ENCODE results near the gene PRM3.

PRM3 gene

DNA sequence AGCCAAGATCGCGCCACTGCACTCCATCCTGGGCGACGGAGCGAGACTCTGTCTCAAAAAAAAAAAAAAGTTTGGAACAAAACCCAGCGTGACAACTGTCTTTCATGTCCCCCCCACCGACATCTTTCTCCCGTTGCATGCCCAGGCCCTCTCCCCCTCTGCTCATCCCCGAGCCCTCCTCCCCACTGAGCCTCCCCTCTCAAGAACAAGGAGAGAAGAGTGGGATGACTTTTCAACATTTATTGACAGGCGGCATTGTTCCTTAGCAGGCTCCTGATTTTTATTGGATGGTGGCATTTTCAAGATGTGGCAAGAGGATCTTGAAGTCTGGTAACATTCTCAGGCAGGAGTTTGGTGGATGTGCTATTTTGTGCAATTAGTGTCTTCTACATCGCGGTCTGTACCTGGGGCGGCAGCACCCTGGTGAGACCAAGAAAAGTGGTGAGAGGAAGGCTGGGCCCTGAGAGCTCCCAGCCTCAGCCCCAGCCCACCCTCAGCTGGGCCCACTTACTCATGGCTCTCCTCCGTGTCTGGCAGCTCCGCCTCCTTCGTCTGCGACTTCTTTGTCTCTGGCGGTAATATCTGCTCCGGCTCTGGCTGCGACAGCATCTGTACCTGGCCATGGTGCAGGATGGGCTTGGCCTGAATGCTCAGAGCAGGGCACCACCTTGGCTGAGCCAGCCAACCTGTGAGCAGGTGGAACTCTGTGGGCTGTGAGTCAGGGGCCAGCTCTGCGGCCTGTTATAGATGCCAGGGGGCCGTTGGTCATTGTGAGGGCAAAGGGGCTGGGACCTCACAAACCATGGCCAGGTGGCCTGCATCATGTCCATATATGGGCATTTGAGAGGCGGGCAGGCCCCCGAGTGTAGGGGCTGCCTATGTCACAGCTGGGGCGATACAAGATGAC lies 7.4 kb upstream of the PRM3 start, which contains the start of gene PRM1:
TSS of gene PRM1 (minus strand) at position 715 of the 907 bp plus-strand sequence. CDS start at position 623, 92 bp downstream.
- no peak for DNase-seq

DNA sequence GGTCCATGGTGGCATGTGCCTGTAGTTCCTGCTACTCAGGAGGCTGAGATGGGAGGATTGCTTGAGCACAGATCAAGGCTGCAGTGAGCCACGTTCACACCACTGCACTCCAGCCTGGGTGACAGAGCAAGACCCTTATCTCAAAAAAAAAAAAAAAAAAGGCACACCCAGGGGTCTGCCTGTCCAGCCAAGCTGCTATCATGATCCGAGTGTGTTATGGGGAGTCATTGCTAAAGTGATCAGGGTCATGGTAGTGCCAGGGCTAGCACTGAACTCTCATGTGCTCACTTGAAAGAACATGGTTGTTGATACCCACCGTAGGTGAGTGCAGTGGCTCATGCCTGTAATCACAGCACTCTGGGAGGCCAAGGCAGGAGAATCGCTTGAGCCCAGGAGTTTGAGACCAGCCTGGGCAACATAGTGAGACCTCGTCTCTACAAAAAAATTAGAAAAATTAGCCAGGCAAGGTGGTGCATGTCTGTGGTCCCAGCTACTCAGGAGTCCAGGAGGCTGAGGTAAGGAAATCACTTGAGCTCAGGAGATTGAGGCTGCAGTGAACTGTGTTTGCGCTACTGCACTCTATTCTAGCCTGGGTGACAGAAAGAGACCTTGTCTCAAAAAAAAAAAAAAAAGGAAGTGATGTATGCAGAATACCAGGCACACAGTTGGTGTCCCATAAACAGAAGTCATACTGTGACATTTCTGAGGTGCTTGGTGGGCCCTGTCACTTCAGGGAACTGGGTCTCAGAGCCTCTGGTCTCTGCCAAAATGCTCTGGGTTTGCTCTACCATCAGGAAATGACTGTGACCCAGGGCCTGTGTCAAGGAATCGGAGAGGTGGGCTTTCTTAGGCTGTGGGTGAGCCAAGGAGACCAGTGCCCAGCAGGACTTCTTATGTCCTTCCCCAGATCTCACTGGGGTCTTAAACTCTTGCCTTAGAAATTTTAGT lies 5.5 kb upstream of the PRM3 start:
- DNase-seq = no peak

DNA sequence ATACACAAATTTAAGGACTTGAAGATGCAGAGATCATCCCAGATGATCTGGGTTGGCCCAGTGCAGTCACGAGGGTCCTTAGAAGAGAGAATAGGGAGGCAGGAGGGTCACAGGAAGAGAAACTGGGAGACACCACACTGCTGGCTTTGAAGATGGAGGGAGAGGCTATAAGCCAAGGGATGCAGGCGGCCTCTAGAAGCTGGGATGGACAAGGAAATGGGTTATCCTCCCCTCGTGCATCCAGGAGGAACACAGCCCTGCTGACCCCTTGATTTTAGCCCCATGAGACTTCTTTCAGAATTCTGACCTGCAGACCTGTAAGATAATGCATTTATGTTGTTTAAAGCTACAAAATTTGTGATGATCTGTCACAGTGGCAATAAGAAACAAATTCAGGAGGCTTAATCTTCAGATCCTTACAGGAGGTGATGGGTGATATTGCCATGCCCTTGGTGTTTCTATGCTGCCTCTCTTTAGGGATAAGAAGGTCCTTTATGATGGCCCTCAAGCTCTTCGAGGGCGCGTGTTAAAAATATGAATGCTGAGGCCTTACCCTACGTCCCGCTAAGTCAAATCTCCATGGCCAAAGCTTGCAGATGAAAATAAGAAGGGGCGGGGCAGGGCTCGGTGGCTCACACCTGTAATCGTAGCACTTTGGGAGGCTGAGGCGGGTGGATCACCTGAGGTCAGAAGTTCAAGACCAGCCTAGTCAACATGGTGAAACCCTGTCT lies 4.3 kb upstream of the PRM3 start:
- DNase-seq = no peak

DNA sequence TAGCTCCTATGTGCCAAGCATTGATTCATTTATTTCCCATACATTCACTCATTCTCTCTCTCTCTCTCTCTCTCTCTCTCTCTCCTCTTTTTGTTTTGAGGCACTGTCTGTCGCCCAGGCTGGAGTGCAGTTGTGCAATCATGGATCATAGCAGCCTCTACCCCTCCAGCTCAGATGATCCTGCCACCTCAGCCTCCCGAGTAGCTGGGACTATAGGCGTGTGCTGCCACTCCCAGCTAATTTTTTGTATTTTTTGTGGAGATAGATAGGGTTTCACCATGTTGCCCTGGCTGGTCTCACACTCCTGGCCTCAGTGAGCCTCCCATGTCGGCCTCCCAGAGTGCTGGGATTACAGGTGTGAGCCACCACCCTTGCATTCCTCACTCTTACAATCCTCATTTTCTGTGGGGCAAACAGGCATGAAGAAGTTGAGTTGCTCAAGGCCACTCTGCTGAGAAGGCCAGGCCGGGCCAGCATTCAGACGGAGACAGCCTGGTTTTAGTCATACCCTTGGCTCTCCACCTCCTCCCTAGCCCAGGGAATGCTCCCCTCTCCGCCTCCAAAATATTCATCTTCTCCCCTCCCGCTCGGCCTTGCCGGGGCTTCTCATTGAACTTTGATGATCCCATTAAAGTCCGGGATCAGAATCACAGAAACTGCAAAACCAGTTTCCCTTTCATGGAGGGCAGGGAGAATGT lies 3.6 kb upstream of the PRM3 start:
- no peak for DNase-seq

DNA sequence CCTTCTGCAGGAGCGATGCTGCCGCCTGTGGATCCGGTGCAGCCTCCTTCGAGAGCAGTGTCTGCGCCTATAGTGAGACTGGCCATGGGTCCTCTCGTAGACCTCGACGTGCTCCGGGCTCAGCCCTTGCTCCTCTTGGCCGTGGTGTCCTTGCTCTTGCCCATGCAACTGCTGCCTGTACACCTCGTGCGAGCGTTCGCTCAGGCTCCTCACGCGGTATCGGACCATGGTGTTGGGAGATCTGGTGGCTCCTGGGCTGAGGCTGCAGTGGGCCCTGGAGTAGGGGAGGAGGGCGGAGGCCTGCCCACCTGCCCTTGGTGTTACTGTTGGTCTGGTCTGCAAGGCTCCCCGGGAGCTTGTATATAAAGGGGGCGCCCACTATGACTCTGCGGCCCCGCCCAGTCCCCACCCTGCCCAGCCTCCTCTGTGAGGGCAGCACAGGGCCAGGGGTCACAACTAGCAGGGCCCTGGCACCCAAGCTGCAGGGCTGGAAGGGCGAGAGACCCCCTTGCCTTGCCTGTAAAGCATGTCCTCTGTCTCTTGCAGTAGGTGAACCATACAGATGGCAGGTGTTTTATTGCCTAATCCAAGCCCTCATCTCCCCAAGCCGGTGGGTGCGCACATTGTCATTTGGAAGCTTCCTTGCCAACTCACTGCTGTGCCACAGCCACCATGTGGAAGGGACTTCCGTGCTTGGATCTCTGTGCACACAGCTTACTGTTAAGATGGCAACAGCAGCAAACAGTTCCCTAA lies 2.9 kb upstream of the PRM3 start, which contains the start of gene PRM2:
TSS of gene PRM2 (minus strand) at position 338 of the 753 bp plus-strand sequence. CDS start at position 228, 110 bp downstream.
- DNase-seq = no peak

DNA sequence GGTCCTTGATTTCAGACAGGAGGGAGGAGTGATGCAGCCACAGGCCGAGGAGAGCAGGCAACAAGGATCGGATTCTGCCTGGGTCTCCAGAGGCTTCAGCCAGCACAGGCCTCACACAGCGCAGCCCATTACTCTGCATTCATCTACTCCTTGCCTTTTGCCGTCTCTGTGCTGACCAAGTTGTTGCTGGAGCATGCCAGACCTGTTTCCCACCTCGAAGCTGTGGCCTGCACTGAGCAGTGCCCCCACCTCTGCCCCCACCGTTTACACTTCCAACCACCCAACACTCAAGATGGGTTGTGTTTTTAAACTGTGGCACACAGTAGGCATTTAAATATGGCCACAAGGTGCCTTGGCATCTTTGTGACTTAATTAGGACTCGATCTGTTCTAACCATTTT lies 1.5 kb upstream of the PRM3 start:
- DNase-seq = no peak

DNA sequence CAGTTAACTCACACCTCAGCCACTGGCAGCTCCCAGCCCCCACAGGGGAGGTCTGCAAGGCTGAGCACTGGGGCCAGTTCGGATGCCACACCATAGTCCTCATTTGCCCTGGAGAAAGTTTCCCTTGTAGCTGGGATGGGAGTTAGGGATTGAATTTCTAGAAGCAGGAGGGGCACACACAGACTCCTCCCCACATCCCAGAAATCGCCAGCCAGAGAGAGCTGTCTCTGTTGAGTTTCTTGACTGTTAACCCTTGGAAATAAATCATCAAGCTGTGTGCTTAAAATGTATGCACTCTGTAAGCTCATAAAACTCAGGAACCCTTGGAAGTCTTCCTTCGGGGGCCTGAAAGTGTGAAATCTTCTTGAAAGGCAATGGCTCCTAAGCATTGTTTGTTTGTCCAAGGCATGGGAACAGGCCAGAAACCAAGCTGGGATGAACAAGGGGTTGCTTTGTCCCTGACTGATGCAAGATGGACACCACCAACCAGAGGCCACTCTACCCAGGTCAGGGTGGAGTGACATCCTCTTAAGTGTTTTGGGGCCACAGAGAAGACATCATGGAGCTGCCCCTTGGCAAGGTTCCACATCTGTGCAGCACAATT lies 394 bp upstream of the PRM3 start:
- DNase-seq = no peak

DNA sequence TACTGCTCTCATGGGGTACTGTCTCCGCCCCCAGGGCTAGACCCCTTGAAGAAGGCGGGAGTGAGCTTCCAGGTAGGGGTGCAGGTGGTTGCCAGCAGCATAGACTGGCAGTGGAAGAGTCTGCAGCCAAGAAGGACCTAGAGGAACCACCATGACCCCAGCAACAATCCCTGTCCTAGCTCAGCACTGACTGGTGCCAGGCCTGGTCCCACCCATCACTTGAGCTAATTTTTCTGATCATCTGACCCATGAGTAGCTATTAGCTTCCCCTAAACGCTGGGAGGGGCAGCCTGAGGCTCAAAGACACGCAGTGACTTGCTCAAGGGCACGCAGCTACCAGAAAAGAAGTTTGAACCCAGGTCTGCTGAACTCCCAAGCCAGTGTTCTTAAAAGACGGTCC lies 945 bp downstream of the PRM3 start:
- no peak for DNase-seq

DNA sequence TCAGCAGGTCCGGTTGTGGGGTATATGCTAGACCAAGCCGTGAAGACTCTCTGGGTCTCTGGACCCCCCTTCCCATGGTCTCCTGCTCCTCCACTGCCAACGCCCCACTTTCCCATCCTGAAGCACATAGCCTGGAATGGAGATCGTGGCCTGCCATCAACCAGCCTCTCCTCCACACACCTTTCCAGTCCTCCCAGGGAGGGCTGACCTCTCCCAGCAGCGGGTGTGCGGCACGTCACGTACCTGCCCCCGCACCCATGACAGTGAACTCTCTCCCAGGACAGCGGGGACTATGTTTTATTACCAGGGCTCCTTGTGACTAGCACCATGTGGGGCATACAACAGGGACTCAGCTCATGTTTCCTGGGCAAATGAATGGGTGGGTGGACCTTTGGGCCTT lies 1.8 kb downstream of the PRM3 start:
- no peak for DNase-seq

DNA sequence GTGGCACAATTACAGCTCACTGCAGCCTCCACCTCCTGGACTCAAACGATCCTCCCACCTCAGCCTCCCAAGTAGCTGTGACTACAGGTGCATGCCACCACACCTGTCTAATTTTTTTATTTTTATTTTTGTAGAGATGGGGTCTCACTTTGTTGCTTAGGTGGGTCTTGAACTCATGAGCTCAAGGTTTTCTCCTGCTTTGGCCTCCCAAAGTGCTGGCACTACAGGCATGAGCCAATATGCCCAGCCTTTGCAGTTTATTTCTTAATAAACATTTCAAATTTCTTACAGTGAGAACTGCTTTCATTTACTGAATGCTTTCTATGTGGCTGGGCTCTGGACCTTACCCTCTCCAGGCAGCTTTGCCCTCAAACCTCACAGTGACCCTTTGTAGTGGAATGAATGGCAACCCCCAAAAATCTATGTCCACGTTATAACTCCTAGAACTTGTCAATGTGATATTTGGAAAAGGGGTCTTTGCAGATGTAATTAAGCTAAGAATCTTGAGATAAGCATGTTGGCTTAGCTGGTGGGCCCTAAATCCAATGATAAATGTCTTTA lies 2.7 kb downstream of the PRM3 start:
- no peak for DNase-seq

DNA sequence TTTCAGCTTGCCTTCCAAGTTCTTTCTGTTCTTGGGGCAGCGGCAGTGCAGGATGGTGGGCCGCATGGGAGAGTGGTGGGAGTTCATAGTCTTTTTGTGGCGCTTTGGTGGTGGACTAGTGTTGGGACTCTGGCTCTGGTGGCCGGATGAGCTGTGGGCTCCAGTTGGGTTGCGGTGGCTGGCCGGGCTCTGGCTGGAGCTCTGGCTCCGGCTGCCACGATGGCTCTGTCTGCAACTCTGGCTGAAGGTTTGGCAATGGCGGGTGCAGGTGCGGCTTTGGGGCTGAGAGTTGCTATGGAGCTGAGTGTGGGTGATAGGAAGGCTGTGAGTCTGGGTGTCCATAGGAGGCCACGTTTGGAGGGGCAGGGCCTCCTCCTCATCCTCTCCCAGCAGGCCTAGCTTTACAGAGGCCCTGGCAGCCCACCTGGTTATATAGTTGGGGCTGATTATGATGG lies 4.5 kb downstream of the PRM3 start, which contains the start of gene TNP2:
TSS of gene TNP2 (minus strand) at position 405 of the 455 bp plus-strand sequence. CDS start at position 342, 63 bp downstream.
- no peak for DNase-seq

DNA sequence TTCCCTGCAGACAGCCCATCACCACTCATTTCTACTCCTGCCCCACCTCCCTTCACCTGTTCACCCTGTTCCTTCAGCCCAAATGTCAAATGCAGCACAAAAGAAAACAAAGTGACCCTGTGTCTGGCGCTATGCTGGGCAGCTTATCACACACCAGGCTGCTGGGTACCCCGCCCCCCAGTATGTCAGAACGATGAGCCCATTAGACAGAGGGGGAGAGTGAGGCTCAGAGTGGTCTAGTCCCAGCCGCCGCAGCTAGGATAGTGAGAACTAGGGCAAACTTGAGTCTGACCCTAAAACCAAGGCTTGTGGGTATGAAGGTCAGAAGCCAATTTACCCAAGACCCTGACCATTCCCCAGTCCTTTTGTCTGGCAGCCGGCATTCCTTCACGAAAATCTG lies 8.3 kb downstream of the PRM3 start:
- DNase-seq = no peak

DNA sequence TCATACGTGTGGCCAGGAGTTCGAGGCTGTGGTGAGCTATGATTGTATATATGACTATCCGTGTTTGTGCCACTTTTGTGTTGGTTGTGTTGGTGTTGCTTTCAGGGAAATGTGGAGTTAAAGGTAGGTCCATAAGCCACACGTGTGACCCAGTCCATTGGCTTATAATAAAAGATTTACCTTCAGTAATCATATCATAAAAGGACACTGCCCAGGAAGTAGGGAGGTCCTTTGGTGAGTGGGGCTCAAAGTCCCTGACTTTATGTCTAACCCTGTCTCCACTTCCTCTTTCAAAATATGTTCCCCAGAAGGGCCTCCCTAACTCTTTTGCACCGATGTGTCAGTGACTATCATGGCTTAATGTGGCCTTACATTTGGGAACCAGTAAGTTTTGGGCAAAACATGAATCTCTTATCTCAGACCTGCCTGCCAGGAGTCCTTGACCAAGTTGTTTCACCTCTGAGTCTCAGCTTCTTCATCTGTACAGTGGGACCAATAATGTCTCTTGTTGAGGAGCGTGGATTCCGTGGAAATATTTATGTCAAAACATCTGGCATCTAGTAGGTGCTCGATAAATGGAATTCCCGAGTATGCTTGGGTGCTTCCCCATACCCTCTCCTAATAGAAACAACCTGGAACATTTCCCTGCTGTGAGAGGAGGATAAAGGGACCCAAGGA lies 9.1 kb downstream of the PRM3 start:
- DNase-seq = no peak

DNA sequence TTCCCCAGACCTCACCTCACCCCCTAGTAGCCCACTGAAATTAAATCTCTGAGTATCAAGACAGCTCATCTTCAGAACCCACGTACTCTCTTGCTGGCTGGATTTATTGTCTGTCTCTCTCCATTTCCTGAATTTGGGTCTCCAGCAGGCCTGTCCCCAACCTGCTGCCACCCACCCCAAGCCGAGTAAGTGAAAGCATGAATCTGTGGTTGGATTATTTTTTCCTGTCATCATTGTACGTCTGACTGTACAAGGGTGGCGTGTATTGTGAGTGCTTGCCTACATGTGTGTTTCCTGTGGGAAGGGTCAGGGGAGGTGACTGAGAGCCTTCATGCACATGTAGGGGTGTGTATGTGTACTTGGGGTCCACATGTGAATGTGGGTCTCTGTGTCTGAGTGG lies 9.7 kb downstream of the PRM3 start:
- peak; percentile 70 for DNase-seq

DNA sequence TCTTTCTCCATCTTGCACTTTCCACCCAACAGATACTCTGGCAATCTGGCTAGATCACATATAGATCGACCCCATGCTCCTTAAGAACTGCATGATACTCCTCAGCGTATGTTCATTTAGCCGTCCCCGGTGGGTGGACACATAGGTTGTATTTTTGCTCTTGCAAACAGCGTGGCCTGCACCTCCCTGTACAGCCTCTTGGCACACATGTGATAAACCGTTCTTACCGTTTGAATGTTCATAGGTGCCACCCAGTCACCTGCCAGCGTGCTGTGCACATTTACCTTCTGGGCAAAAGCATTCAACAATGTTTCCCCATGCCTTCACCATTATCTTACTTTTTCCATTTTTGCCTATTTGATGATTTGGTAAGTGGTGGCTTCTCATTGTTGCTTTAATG lies 10.5 kb downstream of the PRM3 start:
- DNase-seq = no peak

DNA sequence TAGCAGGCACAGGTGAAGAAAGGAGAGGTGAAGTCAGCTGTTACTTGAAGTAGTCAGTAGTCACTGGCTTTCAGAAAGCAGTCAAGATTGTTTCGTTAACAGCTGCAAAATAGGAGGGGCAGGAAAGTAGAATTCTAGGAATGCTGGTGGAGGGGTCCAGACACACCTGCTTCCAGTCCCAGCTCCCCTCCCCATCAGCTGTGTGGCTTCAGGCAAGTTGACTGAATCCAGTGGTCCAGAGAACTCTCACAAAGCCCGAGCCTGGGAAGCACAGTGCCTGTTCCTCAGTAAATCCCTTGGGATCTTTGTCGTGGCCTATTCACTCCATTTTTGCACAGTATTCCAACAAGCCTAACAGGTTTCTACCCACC lies 12.8 kb downstream of the PRM3 start:
- no peak for DNase-seq

DNA sequence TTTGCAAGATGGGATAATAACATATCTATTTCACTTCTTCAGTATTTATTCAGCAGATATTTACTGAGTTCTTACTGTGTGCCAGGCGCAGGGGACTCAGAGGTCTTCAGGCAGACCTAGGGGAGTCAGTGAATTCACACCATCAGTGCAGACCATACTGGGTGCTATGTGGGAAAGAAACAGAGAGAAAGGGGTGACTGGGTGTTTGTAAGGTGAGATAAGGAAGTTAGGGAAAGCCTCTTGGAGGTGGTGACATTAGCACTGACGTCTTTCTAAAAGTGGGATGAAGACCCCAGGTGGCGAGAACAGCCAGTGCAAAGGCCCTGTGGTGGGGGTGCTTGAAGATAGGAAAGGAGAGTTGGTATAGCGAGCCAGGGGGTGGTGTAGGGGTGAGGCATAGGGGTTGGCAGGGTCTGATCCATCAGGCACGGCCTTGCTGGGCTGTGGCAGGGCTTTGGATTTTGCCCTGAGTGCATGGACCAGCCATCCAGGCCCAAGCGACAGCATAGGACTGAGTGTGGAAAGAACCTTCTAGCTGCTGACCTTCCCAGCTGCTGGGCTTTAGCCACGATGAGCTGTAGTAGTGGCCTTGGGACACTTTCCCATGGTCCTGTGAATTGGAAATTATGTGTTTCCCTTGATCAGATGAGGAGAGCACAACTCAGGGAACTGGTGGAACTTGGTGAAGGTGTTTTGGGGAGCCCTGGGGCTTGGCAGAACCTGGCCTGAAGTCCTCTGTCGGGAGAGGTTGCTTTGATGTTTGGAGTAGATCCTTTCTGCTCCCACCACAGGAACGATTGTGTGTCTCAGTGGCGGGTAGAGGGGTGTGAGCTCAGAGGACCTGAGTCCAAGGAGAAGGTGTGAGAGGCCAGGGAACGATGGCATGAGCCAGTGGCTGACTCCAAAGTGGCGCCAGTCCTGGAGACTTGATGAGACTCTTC lies 13.5 kb downstream of the PRM3 start:
- DNase-seq = no peak
